Cardiac septum (tissue), 1 donor: Measurements from ENCODE around the gene GBP1. TPM values are rescaled to one million over a fixed set of nuclear protein-coding genes. Genes with fewer than 3 reads are reported as not detected.
"Not testable (repeated sequence)": the region's sequence is repeated elsewhere in the genome, so short reads cannot be mapped to it uniquely, and the experiment has no call there.

Experiments used
- DNase-seq: peaks from one replicate; pipeline ENCODE4 v3.0.0-alpha.2; 2020; ENCODE audit warnings: low spot score
- intact Hi-C: fragments of 100-400 bp; cut with DNase I; formaldehyde crosslinking; loops from one replicate; pipeline ENCODE4 v1.14.0; 2022
- total RNA-seq: library from RNA; stranded (reverse); fragmentation: NEBNext Ultra II Directional; extraction: Animal tissue kit (Norgen Biotek cat#: 25700); gene quantifications from one replicate; pipeline ENCODE4 v1.2.1, GENCODE V29; 2021
- donor health status: DM: no; HTN: no; CAD: no.

Gene GBP1
- total RNA-seq, 1 donor from 2014 or later, result 6.2 TPM

GRCh38 chr1:89063094-89063493, 1.9 kb downstream of the GBP1 start:
- DNase-seq, result no peak
- intact Hi-C loops, result loop anchor here (5.0 kb wide), 1 partner anchor 41 kb away; the partner anchor contains the start of gene GBP3

- intact Hi-C loops, result loop anchor here (5.0 kb wide), 1 partner anchor 38 kb away; the partner anchor contains the start of gene GBP3
- DNase-seq, result no peak
Measured at GRCh38 chr1:89060091-89060490, 4.9 kb downstream of the GBP1 start.

GRCh38 chr1:89051955-89052312, 13.1 kb downstream of the GBP1 start:
- intact Hi-C loops, result no loop called here
- no peak for DNase-seq

GRCh38 chr1:89051300-89051954, 13.6 kb downstream of the GBP1 start:
- no peak for DNase-seq
- intact Hi-C loops, result no loop called here

- intact Hi-C loops, result no loop called here
- DNase-seq, result no peak
Measured at GRCh38 chr1:89050649-89051033, 14.4 kb downstream of the GBP1 start.

- intact Hi-C loops, DNase-seq: not testable (repeated sequence)
Measured at GRCh38 chr1:89049901-89050648, 14.9 kb downstream of the GBP1 start.

- intact Hi-C loops, DNase-seq: not testable (repeated sequence)
Measured at GRCh38 chr1:89049187-89049586, 15.8 kb downstream of the GBP1 start.

- DNase-seq, result no peak
- intact Hi-C loops, result no loop called here
Measured at GRCh38 chr1:89047734-89048133, 17.3 kb downstream of the GBP1 start.

- intact Hi-C loops, DNase-seq: not testable (repeated sequence)
Measured at GRCh38 chr1:89046318-89047183, 18.5 kb downstream of the GBP1 start.

GRCh38 chr1:89044970-89045721, 19.9 kb downstream of the GBP1 start:
- DNase-seq, result no peak
- intact Hi-C loops, result no loop called here

GRCh38 chr1:89043940-89044339, 21.1 kb downstream of the GBP1 start:
- DNase-seq, result no peak
- intact Hi-C loops, result no loop called here

- DNase-seq, result no peak
- intact Hi-C loops, result no loop called here
Measured at GRCh38 chr1:89042491-89042890, 22.5 kb downstream of the GBP1 start.

GRCh38 chr1:89041721-89042120, 23.3 kb downstream of the GBP1 start:
- intact Hi-C loops, result no loop called here
- DNase-seq, result no peak

- intact Hi-C loops, result no loop called here
- no peak for DNase-seq
Measured at GRCh38 chr1:89041119-89041641, 23.8 kb downstream of the GBP1 start.

- DNase-seq, result no peak
- intact Hi-C loops, result no loop called here
Measured at GRCh38 chr1:89040315-89040626, 24.7 kb downstream of the GBP1 start.

GRCh38 chr1:89037186-89037585, 27.8 kb downstream of the GBP1 start:
- no peak for DNase-seq
- intact Hi-C loops, result no loop called here

- no peak for DNase-seq
- intact Hi-C loops, result no loop called here
Measured at GRCh38 chr1:89035080-89035479, 29.9 kb downstream of the GBP1 start.

- intact Hi-C loops, DNase-seq: not testable (repeated sequence)
Measured at GRCh38 chr1:89034004-89034403, 31.0 kb downstream of the GBP1 start.

GRCh38 chr1:89029051-89029450, 36.0 kb downstream of the GBP1 start:
- intact Hi-C loops, DNase-seq: not testable (repeated sequence)
